H9 (cell line): ENCODE results near the gene PDZD2. TPM values are rescaled to one million over a fixed set of nuclear protein-coding genes. Genes with fewer than 3 reads are reported as not detected.
A peak's percentile ranks its signal among the peaks of the same experiment; 100 is the strongest.

Experiments
- DNase-seq: peaks from one replicate; pipeline ENCODE4 v3.0.0-alpha.2; 2017
- H2AFZ ChIP-seq: one replicate; pipeline ENCODE4 v1.6.1; 2013; ENCODE audit warnings: mild to moderate bottlenecking, low read length, control low read depth, moderate library complexity
- H2AK5ac ChIP-seq: 2 replicates; pipeline ENCODE4 v1.6.1; 2013; ENCODE audit warnings: low read length, control low read depth, mixed read lengths; ENCODE audit not compliant: insufficient read length
- H2BK120ac ChIP-seq: one replicate; pipeline ENCODE4 v1.6.1; 2013; ENCODE audit warnings: low read depth, mild to moderate bottlenecking, low read length, control low read depth, inconsistent platforms; ENCODE audit not compliant: poor library complexity, severe bottlenecking
- H2BK12ac ChIP-seq: 2 replicates; pipeline ENCODE4 v1.6.1; 2013; ENCODE audit warnings: low read length, control low read depth, mixed read lengths, low read depth; ENCODE audit not compliant: insufficient read length
- H2BK15ac ChIP-seq: 2 replicates; pipeline ENCODE4 v1.6.1; 2013; ENCODE audit warnings: low read depth, low read length, control low read depth
- H2BK20ac ChIP-seq: one replicate; pipeline ENCODE4 v1.6.1; 2013; ENCODE audit warnings: low read depth, mild to moderate bottlenecking, low read length, control low read depth, inconsistent platforms; ENCODE audit not compliant: poor library complexity, severe bottlenecking
- H2BK5ac ChIP-seq: 2 replicates; pipeline ENCODE4 v1.6.1; 2013; ENCODE audit warnings: low read length, control low read depth, mixed read lengths; ENCODE audit not compliant: insufficient read length
- H3K14ac ChIP-seq: 2 replicates; pipeline ENCODE4 v1.6.1; 2013; ENCODE audit warnings: low read length, control low read depth; ENCODE audit not compliant: insufficient read depth
- H3K18ac ChIP-seq: 2 replicates; pipeline ENCODE4 v1.6.1; 2013; ENCODE audit warnings: low read depth, mild to moderate bottlenecking, mixed read lengths, low read length, control low read depth; ENCODE audit not compliant: insufficient read length
- H3K23ac ChIP-seq: 2 replicates; pipeline ENCODE4 v1.6.1; 2013; ENCODE audit warnings: low read length, control low read depth, mixed read lengths, low read depth; ENCODE audit not compliant: insufficient read length
- H3K23me2 ChIP-seq: 2 replicates; pipeline ENCODE4 v1.6.1; 2013; ENCODE audit warnings: low read depth, mild to moderate bottlenecking, mixed read lengths, low read length, control low read depth; ENCODE audit not compliant: insufficient read length, poor library complexity, severe bottlenecking
- H3K27ac ChIP-seq: 2 replicates; pipeline ENCODE4 v1.5.1; 2013; ENCODE audit warnings: low read length, control low read depth, mixed read lengths, low read depth; ENCODE audit not compliant: insufficient read length
- H3K27me3 ChIP-seq: 2 replicates; pipeline ENCODE4 v1.6.1; 2013; ENCODE audit warnings: low read length, control low read depth, inconsistent platforms; ENCODE audit not compliant: insufficient read depth
- H3K4ac ChIP-seq: 2 replicates; pipeline ENCODE4 v1.6.1; 2013; ENCODE audit warnings: low read depth, mild to moderate bottlenecking, control low read depth, inconsistent platforms, low read length, moderate library complexity
- H3K4me1 ChIP-seq: 2 replicates; pipeline ENCODE4 v1.6.1; 2013; ENCODE audit warnings: low read length, control low read depth, inconsistent platforms; ENCODE audit not compliant: insufficient read depth
- H3K4me2 ChIP-seq: 2 replicates; pipeline ENCODE4 v1.6.1; 2013; ENCODE audit warnings: low read length, control low read depth, mixed read lengths; ENCODE audit not compliant: insufficient read length, insufficient read depth
- H3K56ac ChIP-seq: 2 replicates; pipeline ENCODE4 v1.6.1; 2013; ENCODE audit warnings: low read depth, mild to moderate bottlenecking, mixed read lengths, low read length, control low read depth; ENCODE audit not compliant: insufficient read length
- H3K79me1 ChIP-seq: 2 replicates; pipeline ENCODE4 v1.6.1; 2013; ENCODE audit warnings: low read depth, mild to moderate bottlenecking, moderate library complexity, low read length, control low read depth, inconsistent platforms; ENCODE audit not compliant: insufficient read depth, poor library complexity, severe bottlenecking
- H3K79me2 ChIP-seq: 2 replicates; pipeline ENCODE4 v1.6.1; 2013; ENCODE audit warnings: low read length, control low read depth, inconsistent platforms; ENCODE audit not compliant: insufficient read depth
- H3K9ac ChIP-seq: 2 replicates; pipeline ENCODE4 v1.6.1; 2013; ENCODE audit warnings: low read length, control low read depth, mixed read lengths; ENCODE audit not compliant: insufficient read length; ENCODE audit errors: extremely low read depth
- H3K9me3 ChIP-seq: one replicate; pipeline ENCODE4 v1.6.1; 2013; ENCODE audit warnings: low read depth, low read length, inconsistent platforms; ENCODE audit not compliant: control insufficient read depth
- H3T11ph ChIP-seq: one replicate; pipeline ENCODE4 v1.6.1; 2013; ENCODE audit warnings: mild to moderate bottlenecking, low read length, control low read depth, inconsistent platforms
- H4K20me1 ChIP-seq: one replicate; pipeline ENCODE4 v1.6.1; 2013; ENCODE audit not compliant: control insufficient read depth, insufficient read length, insufficient read depth
- H4K5ac ChIP-seq: 2 replicates; pipeline ENCODE4 v1.6.1; 2013; ENCODE audit warnings: low read depth, mild to moderate bottlenecking, mixed read lengths, low read length, control low read depth; ENCODE audit not compliant: insufficient read length
- H4K8ac ChIP-seq: replicated peaks from 2 replicates; pipeline ENCODE4 v1.6.1; 2013; ENCODE audit warnings: low read length, control low read depth, mixed read lengths, low read depth; ENCODE audit not compliant: insufficient read length
- H4K91ac ChIP-seq: 2 replicates; pipeline ENCODE4 v1.6.1; 2013; ENCODE audit warnings: low read depth, mild to moderate bottlenecking, moderate library complexity, mixed read lengths, low read length, control low read depth; ENCODE audit not compliant: insufficient read length
- H3K27ac Mint-ChIP-seq, 3 experiments: 2 replicates in 2 of 3; 3 replicates in 1 of 3; pipeline ENCODE4 v1.8.0; 2020 to 2021; ENCODE audit warnings: mixed read lengths in 3 of 3, mild to moderate bottlenecking in 1 of 3, moderate library complexity in 1 of 3
- H3K27me3 Mint-ChIP-seq: 2 replicates; pipeline ENCODE4 v1.8.0; 2021; ENCODE audit warnings: low read depth, mild to moderate bottlenecking, moderate library complexity, mixed read lengths
- H3K36me3 Mint-ChIP-seq, 3 experiments: 2 replicates in 2 of 3; 3 replicates in 1 of 3; pipeline ENCODE4 v1.8.0; 2020 to 2021; ENCODE audit warnings: low read depth in 3 of 3, mixed read lengths in 3 of 3; ENCODE audit not compliant: insufficient read depth in 1 of 3
- H3K4me1 Mint-ChIP-seq, 2 experiments: 2 replicates each; pipeline ENCODE4 v1.8.0; 2020; ENCODE audit warnings: mixed read lengths in 2 of 2
- H3K4me3 Mint-ChIP-seq, 2 experiments: 2 replicates in 1 of 2; 3 replicates in 1 of 2; pipeline ENCODE4 v1.8.0; 2020 to 2021; ENCODE audit warnings: mild to moderate bottlenecking in 2 of 2, mixed read lengths in 2 of 2, moderate library complexity in 1 of 2
- H3K9me3 Mint-ChIP-seq, 2 experiments: 2 replicates in 1 of 2; 3 replicates in 1 of 2; pipeline ENCODE4 v1.8.0; 2020; ENCODE audit warnings: mild to moderate bottlenecking in 2 of 2, mixed read lengths in 2 of 2, moderate library complexity in 1 of 2
- WGBS: extraction: QIAGEN DNeasy Blood & Tissue Kit; methylation state at CpG from one replicate; pipeline ENCODE4 v1.1.7; 2013; ENCODE audit warnings: missing lambda C conversion rate, low lambda C conversion rate, mixed read lengths; ENCODE audit not compliant: insufficient read length; ENCODE audit errors: extremely low coverage; 5-methylcytosine and 5-hydroxymethylcytosine counted together
- total RNA-seq: library from RNA; stranded (reverse); gene quantifications from 2 replicates; pipeline ENCODE4 v1.2.1, GENCODE V29; 2021
- TF ChIP-seq, protein P1 (sequence below): fragments of 200-600 bp; sonication (generic); conservative IDR thresholded peaks from 3 replicates; pipeline ENCODE4 v1.8.0; 2021; ENCODE audit warnings: antibody characterized with exemption, mild to moderate bottlenecking

Gene PDZD2
- total RNA-seq, 1 experiment from 2014 or later = 9.9 TPM

DNA sequence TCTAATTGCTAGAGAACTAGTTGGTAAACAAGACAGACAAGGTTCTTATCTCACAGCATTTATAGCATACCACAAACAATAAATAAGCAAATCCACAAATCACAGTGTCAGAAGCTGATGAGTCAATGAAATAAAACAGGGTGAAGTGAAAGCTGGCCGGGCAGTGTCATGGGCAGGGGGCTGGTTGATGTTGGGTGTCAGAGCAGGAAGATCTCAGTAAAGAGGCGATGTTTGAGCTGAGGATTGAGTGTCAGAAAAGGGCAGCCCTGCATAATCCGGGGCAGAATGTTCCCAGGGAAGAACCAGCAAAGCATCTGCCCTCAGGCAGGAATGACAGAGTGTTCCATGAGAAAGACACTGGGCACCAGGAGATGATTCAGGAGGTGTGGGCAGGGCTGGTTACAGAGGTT is 351.8 kb downstream of the PDZD2 start:
- peaks cover 9 to 10% of the 10 kb centered on the region in 2 experiments for H3K9me3 Mint-ChIP-seq
- no peak overlapping the region for H3K18ac ChIP-seq
- peak overlapping the region in 2 of 3 experiments; percentile 65 to 73; a peak in 3 of 7 replicates for H3K27ac Mint-ChIP-seq
- no peak overlapping the region for H2AK5ac ChIP-seq
- no peak overlapping the region for H3K23ac ChIP-seq
- no peaks in the 10 kb centered on the region for H3K9me3 ChIP-seq
- no peak overlapping the region for H3K9ac ChIP-seq
- no peak overlapping the region for H3K4me2 ChIP-seq
- WGBS = no CpG with 5 or more reads among the region's 3 CpGs
- H2BK5ac ChIP-seq = no peak overlapping the region
- no peaks in the 10 kb centered on the region for H3K27me3 Mint-ChIP-seq
- no peak overlapping the region for H3K4ac ChIP-seq
- no peaks in the 10 kb centered on the region for H3K79me2 ChIP-seq
- H2BK15ac ChIP-seq = no peak overlapping the region
- no peaks in the 10 kb centered on the region for H3K27me3 ChIP-seq
- no peak overlapping the region for H2BK20ac ChIP-seq
- H3T11ph ChIP-seq = no peak overlapping the region
- H3K4me3 Mint-ChIP-seq = no peak overlapping the region
- no peak for DNase-seq
- no peak overlapping the region for H2BK12ac ChIP-seq
- H4K8ac ChIP-seq = no peak overlapping the region
- no peak overlapping the region for H2BK120ac ChIP-seq
- no peak overlapping the region for H3K56ac ChIP-seq
- H2AFZ ChIP-seq = no peak overlapping the region
- TF ChIP-seq, protein P1, sequence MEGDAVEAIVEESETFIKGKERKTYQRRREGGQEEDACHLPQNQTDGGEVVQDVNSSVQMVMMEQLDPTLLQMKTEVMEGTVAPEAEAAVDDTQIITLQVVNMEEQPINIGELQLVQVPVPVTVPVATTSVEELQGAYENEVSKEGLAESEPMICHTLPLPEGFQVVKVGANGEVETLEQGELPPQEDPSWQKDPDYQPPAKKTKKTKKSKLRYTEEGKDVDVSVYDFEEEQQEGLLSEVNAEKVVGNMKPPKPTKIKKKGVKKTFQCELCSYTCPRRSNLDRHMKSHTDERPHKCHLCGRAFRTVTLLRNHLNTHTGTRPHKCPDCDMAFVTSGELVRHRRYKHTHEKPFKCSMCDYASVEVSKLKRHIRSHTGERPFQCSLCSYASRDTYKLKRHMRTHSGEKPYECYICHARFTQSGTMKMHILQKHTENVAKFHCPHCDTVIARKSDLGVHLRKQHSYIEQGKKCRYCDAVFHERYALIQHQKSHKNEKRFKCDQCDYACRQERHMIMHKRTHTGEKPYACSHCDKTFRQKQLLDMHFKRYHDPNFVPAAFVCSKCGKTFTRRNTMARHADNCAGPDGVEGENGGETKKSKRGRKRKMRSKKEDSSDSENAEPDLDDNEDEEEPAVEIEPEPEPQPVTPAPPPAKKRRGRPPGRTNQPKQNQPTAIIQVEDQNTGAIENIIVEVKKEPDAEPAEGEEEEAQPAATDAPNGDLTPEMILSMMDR = no peak
- no peaks in the 10 kb centered on the region for H4K20me1 ChIP-seq
- H3K79me1 ChIP-seq = no peaks in the 10 kb centered on the region
- H3K4me1 Mint-ChIP-seq = peaks cover 49 to 59% of the 10 kb centered on the region in 2 experiments
- H4K91ac ChIP-seq = no peak overlapping the region
- 0 out of 2 replicates have a peak overlapping the region, but pooled peaks have one; percentile 54 for H3K14ac ChIP-seq
- no peak overlapping the region for H4K5ac ChIP-seq
- peaks cover 15% of the 10 kb centered on the region; the same call in 1 of the 2 replicates for H3K4me1 ChIP-seq
- no peak overlapping the region for H3K27ac ChIP-seq
- peaks cover 8 to 15% (median 13%) of the 10 kb centered on the region in 3 experiments for H3K36me3 Mint-ChIP-seq
- H3K23me2 ChIP-seq = no peaks in the 10 kb centered on the region
